WTC11 (cell line): ENCODE measurements around the gene GLIPR1L2.

ENCODE experiments used
- TF ChIP-seq, protein P1 (sequence below): sonication (generic); formaldehyde crosslinking; IDR thresholded peaks from 2 replicates; pipeline ENCODE4 v1.8.0; 2023; ENCODE audit warnings: missing genetic modification reagents, mild to moderate bottlenecking, borderline replicate concordance
- TF ChIP-seq, protein P2 (sequence below): fragments of 200-600 bp; IDR thresholded peaks from 2 replicates; pipeline ENCODE4 v1.8.0; 2022; ENCODE audit warnings: antibody characterized with exemption
- TF ChIP-seq, protein P3 (sequence below): sonication (generic); formaldehyde crosslinking; IDR thresholded peaks from 2 replicates; pipeline ENCODE4 v1.8.1; 2022; ENCODE audit warnings: low read depth, mild to moderate bottlenecking, moderate library complexity, missing genetic modification reagents, borderline replicate concordance

DNA sequence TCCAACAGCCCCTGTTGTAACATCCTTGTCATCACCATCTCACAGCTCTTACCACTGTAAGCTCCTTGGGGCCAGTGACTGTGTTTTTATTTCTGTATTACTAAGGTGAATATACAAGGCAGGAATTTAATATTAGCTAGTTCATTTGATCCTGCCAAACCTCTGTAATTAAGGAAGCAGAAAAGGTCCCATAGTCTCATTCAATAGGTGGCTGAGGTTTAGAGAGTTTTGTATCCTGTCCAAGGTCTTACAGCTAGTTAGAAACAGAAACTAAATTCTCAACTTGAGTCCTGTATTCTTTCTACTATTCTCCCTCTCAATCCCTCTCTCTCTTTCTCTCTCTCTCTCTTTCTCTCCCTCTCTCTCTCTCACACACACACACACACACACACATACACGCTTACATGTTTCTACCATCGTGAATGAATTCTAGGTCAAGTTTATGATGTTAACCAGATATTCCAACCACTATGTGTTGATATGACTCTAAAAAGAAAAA, 89.1 kb downstream of the GLIPR1L2 start:
- TF ChIP-seq, protein P1, sequence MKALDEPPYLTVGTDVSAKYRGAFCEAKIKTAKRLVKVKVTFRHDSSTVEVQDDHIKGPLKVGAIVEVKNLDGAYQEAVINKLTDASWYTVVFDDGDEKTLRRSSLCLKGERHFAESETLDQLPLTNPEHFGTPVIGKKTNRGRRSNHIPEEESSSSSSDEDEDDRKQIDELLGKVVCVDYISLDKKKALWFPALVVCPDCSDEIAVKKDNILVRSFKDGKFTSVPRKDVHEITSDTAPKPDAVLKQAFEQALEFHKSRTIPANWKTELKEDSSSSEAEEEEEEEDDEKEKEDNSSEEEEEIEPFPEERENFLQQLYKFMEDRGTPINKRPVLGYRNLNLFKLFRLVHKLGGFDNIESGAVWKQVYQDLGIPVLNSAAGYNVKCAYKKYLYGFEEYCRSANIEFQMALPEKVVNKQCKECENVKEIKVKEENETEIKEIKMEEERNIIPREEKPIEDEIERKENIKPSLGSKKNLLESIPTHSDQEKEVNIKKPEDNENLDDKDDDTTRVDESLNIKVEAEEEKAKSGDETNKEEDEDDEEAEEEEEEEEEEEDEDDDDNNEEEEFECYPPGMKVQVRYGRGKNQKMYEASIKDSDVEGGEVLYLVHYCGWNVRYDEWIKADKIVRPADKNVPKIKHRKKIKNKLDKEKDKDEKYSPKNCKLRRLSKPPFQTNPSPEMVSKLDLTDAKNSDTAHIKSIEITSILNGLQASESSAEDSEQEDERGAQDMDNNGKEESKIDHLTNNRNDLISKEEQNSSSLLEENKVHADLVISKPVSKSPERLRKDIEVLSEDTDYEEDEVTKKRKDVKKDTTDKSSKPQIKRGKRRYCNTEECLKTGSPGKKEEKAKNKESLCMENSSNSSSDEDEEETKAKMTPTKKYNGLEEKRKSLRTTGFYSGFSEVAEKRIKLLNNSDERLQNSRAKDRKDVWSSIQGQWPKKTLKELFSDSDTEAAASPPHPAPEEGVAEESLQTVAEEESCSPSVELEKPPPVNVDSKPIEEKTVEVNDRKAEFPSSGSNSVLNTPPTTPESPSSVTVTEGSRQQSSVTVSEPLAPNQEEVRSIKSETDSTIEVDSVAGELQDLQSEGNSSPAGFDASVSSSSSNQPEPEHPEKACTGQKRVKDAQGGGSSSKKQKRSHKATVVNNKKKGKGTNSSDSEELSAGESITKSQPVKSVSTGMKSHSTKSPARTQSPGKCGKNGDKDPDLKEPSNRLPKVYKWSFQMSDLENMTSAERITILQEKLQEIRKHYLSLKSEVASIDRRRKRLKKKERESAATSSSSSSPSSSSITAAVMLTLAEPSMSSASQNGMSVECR (CRISPR knock-in tag): no peak
- TF ChIP-seq, protein P2, sequence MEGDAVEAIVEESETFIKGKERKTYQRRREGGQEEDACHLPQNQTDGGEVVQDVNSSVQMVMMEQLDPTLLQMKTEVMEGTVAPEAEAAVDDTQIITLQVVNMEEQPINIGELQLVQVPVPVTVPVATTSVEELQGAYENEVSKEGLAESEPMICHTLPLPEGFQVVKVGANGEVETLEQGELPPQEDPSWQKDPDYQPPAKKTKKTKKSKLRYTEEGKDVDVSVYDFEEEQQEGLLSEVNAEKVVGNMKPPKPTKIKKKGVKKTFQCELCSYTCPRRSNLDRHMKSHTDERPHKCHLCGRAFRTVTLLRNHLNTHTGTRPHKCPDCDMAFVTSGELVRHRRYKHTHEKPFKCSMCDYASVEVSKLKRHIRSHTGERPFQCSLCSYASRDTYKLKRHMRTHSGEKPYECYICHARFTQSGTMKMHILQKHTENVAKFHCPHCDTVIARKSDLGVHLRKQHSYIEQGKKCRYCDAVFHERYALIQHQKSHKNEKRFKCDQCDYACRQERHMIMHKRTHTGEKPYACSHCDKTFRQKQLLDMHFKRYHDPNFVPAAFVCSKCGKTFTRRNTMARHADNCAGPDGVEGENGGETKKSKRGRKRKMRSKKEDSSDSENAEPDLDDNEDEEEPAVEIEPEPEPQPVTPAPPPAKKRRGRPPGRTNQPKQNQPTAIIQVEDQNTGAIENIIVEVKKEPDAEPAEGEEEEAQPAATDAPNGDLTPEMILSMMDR: no peak
- TF ChIP-seq, protein P3, sequence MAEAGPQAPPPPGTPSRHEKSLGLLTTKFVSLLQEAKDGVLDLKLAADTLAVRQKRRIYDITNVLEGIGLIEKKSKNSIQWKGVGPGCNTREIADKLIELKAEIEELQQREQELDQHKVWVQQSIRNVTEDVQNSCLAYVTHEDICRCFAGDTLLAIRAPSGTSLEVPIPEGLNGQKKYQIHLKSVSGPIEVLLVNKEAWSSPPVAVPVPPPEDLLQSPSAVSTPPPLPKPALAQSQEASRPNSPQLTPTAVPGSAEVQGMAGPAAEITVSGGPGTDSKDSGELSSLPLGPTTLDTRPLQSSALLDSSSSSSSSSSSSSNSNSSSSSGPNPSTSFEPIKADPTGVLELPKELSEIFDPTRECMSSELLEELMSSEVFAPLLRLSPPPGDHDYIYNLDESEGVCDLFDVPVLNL: no peak
